GM19467 (cell line): Measurements from ENCODE around the gene RGS10.
"Not testable (repeated sequence)": the region's sequence is repeated elsewhere in the genome, so short reads cannot be mapped to it uniquely, and the experiment has no call there.

Experiments used
- ATAC-seq: cut with Tn5 transposase; IDR thresholded peaks from one replicate; pipeline ENCODE4 v1.9.1; 2021; ENCODE audit warnings: mild to moderate bottlenecking, moderate library complexity; ENCODE audit not compliant: unreplicated experiment

The RGS10 gene

DNA sequence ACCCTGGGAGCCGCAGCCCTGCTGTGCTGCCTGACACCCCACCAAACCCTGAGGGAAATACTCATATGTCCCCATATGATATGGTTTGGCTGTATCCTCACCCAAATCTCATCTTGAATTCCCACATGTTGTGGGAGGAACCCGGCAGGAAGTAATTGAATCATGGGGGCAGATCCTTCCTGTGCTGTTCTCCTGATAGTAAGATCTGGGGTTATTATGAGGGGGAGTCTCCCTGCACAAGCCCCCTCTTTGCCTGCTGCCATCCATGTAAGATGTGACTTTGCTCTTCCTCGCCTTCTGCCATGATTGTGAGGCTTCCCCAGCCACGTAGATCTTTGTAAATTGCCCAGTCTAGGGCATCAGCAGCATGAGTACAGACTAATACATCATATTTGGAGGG, 68.7 kb downstream of the RGS10 start:
- ATAC-seq: no peak

- ATAC-seq: no peak
These were observed 71.4 kb downstream of the RGS10 start for GRCh38 chr10:119470920-119471702.

GRCh38 chr10:119469846-119470245, 72.7 kb downstream of the RGS10 start:
- ATAC-seq: no peak

DNA sequence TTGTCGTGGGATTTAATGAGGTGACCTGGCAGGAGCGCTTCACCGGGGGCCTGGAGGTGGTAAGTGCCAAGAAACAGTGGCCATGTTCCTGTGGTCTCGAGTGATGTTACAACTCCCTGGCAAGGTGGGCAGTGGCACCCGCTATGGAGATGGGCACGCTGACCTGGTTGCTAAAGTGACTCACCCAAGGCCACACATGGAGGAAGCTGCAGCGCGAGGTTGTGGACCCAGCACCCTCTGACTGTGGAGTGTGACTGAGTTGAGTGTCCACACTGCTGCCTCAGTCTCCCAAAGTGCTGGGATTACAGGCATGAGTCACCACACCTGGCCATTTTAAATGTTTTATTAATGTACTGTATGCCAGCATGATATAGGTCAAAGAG, 73.2 kb downstream of the RGS10 start:
- ATAC-seq: no peak

DNA sequence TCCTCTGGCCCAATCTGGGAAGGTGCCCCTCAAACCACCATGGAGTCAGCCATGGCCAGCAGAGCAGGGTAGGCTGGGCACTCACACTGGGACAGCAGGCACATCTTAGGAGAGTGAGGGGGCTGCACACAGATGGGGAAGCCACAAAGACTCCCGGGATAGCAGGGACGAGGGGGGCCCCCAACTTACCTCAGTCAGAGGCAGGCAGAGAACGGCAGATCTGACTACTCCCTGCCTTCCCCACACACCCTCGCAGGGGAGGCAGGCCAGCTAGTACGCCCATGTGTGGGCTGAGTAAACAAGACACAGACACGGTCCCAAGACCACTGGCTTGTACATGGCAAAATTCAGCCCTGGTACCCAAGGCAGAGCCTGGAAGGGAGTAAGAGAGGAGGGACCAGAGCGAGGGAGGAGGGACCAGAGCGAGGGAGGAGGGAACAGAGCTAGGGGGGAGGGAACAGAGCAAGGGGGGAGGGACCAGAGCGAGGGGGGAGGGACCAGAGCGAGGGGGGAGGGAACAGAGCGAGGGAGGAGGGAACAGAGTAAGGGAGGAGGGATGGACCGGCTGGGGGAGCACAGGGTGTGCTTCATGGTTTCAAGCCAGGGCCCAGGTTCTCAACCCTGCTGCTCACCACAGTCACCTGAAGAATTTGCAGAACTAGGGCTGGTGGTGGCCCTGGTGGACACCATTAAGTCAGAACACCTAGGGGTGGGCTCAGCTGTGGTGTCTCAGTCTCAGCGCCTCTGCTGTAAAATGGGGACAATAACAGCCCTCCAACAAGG, 73.8 kb downstream of the RGS10 start:
- ATAC-seq: no peak

- ATAC-seq: no peak
These were observed 75.9 kb downstream of the RGS10 start for GRCh38 chr10:119466655-119467054.

- no peak for ATAC-seq
These were observed 76.4 kb downstream of the RGS10 start for GRCh38 chr10:119466076-119466475.

DNA sequence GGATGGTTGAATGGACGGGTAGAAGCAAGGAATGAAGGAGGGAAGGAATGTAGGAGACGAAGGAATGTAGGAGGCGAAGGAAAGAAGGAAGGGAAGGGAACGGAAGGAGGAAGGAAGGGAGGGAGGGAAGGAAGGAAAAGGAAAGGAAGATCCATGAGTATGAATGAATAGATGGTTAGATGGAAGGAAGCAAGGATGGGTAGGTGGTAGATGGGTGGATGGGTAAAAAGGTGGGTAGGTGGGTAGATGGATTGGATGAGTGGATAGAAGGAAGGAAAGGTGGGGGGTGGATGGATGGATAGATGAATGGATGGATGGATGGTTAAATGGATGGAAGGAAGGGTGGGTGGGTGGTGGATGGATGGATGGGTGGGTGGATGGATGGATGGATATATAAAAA, 77.4 kb downstream of the RGS10 start:
- no peak for ATAC-seq

DNA sequence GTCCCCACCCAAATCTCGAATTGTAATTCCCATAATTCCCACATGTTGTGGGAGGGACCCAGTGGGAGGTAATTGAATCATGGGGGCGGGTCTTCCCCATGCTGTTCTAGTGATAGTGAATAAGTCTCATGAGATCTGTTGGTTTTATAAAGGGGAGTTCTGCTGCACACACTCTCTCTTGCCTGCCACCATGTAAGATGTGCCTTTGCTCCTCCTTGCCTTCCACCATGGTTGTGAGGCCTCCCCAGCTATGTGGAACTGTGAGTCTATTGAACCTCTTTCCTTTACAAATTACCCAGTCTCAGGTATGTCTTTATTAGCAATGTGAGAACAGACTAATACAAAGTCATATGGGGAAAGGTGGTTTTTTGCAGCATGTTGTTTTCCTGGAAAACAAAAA, 79.3 kb downstream of the RGS10 start:
- not testable (repeated sequence) for ATAC-seq

- ATAC-seq: no peak
These were observed 79.7 kb downstream of the RGS10 start for GRCh38 chr10:119462773-119463172.

GRCh38 chr10:119461923-119462322, 80.6 kb downstream of the RGS10 start:
- no peak for ATAC-seq

DNA sequence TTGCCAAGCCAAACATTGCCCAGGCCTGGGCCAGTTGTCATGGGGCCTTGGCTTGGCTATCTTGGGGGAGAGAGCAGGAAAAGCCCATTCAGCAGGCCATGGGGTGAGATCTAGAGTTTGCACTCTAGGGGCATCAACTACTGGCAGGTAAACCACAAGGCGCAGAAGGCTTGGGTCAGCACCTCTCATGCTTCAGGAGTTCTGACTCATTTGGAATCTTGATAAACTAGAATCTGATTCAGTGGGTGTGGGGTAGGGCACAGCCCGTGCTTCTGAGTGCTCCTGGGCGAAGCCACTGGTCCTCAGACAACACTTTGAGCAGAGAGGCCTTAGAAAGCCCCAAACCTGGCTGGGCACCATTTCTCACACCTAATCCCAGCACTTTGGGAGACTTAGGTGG, 81.1 kb downstream of the RGS10 start:
- ATAC-seq: no peak

- ATAC-seq: no peak
These were observed 81.9 kb downstream of the RGS10 start for GRCh38 chr10:119460369-119461195.

- ATAC-seq: no peak
These were observed 82.7 kb downstream of the RGS10 start for GRCh38 chr10:119459681-119460340.

DNA sequence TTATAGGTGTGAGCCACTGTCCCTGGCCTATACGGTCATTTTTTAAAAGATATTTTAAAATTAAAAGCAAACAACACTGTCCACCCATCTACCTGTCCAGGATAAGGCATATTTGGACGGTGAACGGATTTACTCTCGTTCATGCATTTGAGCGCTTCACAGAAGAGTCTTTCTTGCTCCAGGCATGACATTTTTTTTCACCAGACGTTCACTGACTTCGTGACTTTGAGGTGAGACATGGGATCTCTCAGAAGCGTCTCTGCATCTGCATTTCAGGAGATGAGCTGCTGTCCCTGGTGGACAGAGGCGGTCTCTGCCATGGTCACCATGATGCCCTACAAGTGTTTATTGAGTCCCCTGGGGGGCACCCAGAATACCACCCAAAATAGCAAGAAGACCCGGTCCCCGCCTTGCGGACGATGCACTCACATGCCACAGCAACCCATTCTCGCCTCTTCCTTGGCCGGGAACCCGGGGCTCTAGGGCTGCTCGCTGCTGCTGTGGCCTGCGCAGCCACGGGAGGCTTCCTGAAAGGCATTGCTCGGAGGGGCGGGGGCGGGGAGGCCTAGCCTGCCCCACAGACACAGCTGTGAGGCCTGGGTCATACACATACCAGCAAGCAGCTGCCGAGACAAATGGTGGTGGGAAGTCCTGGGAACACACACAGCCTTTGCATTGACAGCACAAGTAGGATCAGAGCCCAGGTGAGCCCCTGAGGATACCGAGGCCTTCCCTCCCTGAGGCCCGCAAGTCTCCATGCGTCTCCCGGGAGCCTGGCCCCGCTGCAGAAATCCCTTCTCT, 84.4 kb downstream of the RGS10 start:
- ATAC-seq: no peak

DNA sequence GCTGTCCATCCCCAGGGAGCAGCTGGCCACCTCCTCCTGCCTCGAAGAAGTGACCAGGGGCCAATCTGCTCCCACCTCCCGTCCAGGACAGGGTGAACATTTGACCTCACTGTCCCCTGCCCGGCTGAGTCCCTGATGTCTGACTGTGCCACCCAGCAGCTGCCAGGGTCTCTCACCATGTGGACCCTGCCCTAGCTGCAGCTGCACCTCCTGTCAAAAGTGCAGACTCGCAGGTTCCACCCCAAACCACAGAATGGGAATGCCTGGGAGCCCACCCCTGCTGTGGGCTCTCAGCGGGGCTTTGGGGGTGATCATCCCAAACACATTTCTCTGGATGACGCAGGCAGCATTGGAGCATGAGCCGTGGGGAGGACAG, 86.1 kb downstream of the RGS10 start:
- no peak for ATAC-seq

DNA sequence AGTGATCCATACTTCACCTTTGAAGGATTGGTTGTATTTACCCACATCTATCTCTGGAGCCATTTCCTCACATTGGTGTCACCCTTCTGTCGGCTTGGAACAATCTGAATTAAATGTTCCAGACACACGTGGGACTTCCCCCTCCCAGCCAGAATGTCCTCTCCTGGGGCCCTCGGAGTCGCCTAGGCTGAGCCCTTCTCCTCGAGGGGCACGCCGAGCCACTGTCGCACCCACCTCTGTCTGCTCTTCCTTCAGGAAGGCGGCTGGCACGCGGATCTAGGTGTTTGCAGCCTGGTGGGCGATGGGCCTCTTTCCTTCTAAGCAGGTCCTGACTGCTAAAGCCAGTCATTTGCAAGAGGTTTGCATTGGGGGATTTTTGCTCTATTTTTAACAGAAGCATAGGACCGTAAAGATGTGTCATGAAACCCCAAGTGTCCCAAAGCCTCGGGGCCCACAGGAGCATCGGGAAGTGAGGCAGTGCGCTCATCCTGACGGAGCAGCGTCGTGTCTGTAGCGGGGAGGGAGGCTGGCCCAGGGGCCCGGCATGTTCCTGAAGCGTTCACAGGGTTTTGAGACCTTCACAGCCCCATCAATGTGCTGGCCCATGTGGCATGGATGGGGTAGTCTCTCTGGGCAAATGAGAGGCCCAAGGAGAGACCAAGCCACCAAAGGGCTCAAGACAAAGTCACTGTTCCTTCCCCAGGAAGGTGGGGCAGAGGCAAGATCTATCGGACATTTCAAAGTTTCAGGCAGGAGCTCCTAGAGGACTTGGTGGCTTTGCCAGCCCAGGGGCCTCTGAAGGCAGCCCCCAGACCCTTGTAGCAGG, 86.7 kb downstream of the RGS10 start:
- ATAC-seq: no peak

DNA sequence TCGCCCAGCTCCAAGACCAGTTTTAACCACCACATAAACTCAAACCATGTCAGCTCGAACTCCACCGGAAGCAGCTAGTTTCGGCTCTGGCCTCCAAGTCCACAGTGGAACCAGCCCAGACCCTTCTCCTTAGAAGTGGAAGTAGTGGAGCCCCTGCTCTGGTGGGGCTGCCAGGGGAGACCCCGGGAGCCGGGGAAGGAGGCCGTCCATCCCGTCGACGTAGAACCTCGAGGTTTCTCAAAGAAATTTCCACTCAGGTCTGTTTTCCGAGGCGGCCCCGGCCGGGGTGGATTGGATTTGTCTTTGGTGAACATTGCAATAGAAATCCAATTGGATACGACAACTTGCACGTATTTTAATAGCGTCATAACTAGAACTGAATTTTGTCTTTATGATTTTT, 87.5 kb downstream of the RGS10 start:
- ATAC-seq: no peak

GRCh38 chr10:119454316-119454715, 88.2 kb downstream of the RGS10 start:
- no peak for ATAC-seq
